HG03439 (cell line): Measurements from ENCODE around the gene SERP2.

Experiments
- ATAC-seq: cut with Tn5 transposase; IDR thresholded peaks from one replicate; pipeline ENCODE4 v1.9.1; 2021; ENCODE audit warnings: mild to moderate bottlenecking, moderate library complexity; ENCODE audit not compliant: unreplicated experiment

Gene SERP2

DNA sequence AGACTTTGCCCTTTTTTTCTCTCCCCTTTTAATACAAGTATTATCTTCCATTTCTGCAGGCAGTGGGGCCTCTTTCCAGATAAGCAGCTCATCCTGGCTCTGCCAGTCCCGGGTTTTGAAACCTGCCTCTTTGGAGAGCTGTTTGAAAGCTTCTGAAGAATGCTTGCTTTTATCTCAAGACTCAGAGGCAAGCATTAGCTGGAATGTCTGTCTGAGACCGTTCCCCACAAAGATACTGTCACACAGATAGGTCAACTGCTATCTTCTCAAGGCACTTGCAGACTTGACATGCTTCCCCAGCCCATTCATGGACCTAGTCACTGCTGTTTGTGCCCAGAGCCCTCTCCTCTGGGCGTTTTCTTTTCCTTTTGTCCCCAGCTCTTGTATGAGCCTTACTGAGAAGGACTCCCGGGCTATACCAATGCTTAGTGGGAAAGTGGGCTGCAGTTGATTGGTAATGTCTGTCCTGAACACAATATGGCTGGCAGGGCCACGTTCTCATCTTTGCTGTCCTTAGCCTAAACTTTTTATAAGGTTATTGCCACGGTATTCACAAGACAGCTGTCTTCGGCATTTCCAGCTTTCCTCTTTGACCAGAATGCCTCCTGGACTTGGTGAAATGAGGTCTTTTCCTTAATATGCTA lies 13.4 kb downstream of the SERP2 start:
- ATAC-seq: no peak

DNA sequence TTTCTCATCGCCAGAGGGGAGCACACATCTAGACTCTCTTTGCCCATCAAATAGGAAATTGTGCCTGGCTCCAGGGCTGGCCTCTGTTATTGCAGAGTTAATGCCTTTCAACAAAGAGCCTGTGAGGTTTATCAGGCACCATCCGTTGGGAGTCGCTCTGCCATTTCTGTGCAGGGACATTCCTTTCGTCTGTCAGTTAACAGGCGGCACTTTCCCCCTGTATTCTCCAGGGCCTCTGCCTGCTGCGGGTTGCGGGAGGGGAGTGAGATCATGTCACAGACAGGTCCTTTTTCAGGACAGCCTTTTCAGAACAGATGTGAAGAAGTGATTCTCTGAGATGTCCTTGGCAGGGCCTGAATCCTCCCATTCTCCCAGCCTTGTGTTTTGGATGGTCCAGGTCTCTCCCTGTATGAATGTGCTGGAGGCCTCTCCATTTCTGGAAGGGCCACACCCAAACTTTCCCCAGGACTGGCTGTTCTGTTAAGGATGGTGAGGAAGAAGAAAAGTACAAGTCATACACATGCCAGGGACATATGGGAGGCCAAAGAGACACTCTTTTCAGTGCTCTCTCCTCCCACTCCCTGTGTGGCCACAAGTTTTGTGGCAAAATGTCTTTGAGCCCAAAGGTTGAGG lies 14.9 kb downstream of the SERP2 start:
- ATAC-seq: no peak

DNA sequence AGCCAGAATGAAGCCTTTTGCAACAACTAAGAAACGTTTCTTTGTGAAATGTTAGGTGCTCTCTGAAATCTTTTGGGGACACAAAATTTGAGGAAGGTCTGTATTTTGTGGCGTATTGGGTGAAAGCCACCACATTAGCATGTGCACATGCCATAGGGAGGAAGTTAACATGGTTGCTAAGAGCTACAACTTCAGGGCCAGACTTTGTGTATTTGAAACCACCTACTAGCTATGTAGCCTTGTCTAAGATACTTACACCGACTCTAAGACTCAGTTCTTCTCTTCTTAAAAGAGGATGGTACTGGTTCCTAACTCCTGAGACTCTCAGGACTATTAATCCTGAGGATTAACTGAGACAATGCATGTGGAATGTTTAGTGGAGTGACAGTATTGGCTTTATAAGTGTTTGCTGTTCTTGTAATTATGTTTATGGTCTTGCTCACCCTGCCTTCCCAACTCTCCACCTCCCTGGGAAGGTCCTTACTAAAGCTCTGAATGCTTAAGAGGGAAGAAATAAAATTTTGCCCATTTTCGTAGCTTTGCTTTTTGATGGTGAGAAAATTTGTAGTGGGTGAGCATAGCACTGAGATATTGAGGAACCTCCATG lies 15.5 kb downstream of the SERP2 start:
- ATAC-seq: no peak

DNA sequence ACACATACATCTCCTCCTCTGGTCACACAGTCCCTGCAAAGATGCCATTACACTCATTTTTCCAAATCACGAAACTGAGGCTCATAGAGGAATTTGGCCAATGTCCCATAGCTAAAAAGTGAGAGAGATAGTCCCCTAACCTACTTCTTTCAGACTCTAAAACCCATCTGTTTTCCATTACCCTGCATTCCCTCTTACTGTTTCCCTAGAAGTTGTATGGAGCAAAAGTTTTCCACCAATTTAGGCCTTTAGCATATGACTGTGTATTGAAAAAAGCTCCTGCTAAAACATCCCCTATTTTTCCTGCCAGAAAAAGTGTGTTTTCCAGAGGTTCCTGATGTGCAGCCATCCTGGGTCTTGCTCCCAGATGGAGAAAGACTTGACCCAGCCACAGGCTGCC lies 16.3 kb downstream of the SERP2 start:
- no peak for ATAC-seq

DNA sequence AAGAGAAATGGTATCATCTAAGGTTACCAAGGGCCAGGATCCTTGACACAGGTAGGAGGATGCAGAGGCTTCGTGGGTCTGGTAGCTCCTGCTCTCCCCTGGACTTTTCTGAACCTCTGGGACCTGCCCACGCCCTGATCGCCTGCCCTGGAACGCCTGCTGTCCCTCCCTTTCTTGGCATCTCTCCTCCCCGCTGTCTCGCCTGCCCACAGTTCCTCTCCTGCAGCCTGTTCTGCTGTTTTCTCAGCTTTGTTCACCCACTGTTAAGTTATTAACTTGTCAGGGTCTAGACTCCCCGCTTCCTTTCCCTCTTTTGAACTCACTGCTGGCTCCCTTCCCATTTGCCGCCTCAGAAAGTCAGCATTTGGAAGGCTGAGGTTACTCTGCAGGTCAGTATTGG lies 19.8 kb downstream of the SERP2 start:
- no peak for ATAC-seq

DNA sequence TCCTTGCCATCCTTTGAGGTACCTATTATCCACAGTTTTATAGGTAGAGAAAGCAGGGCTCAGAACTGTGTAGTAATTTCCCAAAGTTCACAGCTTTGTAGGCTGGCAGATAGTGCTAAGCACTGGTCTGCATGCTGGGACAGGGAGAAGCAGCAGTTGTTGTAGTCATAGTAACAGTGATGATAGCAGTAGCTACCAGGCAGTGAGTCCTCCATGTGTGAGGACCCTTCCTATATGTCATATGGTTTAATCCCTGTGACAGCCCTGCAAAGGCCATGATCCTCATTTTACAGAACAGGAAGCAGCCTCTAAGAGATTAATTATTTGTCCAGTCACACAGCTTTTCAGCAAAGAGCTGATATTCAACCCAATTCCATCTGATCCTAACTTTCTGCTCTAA lies 21.0 kb downstream of the SERP2 start:
- no peak for ATAC-seq

DNA sequence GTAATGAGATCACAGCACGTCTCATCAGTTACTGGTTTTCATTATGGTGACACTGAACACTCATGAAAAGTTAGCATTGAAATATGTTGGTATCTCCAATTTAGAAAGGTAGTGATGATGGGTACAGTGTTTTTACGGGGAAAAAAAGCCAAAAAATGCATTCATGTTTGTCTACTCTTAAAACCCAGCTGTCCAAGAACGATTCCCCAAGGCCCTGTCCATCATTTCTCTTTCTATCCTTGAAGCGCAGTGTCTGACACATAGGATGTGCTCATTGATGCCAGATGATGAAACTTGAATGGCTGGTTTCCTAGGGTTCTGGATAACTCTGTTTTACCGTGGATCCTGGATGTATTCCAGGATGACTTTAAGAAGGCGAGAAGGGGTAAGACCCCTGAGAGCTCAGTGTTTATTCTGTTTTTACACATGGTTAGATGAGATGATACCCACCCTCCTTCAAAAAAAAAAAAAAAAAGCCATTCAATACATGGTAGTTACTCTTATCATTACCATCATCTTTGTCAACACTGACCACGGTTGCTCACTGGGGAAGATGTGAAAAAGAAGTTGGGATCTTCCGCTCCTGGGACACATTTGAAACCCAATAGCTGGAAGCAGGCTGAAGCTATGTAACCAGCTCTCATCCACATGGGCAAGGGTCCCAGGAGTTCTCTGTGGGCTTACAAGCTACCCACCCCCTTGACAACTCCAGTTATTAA lies 22.5 kb downstream of the SERP2 start:
- no peak for ATAC-seq

DNA sequence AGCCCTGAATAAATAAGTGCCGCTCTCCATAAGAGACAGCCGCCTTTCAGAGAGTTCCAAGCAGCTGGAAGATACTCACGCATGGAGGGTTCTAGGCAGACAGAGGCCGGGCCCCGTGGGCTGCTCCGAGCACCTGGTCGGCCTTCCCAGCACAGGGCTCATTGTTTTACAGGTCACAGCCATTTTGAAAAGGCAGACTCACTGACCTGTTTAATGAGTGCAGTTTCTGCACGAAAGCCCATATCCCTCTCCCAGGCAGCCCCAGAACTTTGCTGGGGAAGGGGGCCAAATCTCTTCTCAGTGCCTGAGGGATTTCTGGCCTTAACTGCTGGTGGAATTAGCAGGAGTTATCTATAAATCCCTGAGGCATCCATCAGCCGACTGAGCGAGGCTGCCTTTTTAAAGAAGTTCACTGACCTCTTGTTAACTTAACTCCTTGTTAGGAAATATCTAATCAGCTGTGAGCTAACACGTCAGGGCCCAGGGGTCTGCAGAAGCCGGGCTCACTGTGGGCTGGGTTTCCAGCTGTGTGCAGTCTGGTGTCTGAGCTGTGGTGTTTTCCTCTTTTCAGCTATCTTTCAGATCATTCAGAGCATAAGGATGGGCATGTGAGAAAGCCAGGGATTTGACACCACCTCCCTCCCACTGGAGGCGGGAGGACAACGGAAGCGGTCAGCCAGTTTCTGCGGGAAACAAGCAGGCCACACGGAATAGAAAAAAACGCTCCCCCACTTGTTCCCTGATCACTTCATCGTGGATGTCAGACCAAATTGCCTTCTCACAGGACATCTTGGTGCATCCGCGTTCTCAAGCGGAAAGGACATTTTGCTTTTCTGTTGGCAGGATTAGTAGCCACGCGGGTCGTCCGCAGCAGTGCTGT lies 23.3 kb downstream of the SERP2 start:
- ATAC-seq: no peak

DNA sequence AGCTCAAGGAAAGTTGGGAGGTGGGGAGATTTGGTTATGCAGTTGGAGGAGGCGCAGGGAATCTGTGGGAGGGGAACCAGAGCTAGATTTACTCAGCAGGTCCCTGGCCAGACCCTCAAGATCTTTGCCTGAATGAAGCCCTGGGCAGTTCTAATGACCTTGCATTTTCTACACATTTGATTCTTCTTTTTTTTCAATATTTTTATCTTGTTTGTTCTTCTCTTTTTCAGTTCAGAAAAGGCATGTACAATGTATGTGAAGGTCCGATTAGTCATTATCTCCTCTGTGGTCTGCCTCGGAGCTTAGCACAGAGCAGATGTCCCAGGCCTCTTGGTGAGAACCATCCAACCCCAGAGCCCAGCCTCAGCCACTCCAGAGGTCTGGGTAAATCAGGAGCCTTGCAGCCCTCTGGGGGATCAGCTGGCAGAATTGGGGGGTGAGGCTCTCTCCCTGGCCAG lies 24.2 kb downstream of the SERP2 start:
- ATAC-seq: no peak

DNA sequence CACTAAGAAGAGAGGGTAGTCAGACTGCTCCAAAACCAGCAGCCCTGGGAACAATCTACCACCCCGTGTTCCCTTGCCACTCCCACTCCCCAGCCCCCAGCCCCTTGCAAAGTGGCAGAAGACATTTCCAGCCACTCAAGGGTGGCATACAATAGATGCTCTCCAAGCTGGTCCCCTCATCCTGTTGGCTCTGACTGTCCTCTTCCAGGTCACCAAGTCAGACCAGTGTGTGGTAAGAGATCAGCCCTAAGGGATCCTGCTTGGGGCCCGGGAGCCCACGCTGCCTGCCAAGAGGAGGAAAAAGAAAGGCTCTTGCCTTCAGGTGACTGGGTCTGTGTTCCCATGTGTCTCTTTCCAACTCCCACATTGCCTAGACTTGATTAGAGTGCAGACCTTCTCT lies 25.0 kb downstream of the SERP2 start:
- ATAC-seq: no peak

DNA sequence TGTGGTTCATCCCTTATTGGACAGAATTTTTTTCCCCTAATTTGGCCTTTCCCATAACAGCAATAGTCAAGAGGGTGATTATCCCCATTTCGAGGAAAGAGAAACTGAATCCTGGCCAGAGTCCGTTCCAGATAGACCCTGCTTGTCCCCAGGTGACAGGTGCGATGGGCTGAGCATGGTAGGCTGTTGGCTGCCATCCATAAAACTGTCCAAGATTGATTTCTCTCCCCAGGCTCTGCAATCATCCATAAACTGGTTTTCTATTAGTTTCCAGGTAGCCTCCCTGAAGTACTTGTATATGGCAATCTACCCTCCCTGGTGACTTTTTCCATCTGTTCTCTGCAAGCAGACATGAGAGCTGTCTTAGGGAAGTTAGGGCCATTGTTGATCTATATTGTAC lies 25.4 kb downstream of the SERP2 start:
- ATAC-seq: no peak

DNA sequence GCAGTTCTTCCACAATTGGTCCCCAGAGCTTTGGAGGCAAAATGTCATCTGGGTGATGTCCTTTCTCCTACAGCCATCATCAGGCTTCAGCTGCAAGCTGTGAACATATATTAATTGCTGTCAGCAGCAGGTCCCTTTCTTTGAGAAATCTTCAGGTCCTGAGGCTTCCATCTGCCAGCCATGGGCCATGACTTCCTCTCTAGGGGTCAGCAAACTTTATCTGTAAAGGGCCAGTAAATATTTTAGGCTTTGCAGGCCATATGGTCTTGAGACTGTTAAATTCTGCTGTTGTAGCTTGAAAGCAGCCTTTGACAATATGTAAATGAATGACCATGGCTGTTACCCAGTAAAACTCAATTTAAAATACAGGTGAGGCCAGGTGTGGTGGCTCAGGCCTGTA lies 27.1 kb downstream of the SERP2 start:
- no peak for ATAC-seq

DNA sequence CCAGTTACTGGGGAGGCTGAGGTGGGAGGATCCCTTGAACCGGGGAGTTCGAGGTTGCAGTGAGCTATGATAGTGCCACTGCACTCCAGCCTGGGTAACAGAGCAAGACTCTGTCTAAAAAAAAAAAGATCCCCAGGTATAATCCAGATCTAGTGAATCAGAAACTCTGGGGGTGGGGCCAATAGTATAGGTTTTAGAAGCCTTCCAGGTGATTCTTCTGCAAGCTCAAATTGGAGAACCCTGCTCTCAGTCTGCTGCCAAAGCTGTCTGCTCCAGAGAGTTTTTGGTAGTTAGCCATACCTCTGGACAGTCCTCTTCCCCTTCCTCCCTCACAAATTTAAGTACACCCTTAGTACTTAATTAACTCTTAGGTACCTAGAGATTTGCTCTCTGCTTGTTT lies 28.0 kb downstream of the SERP2 start:
- ATAC-seq: no peak

DNA sequence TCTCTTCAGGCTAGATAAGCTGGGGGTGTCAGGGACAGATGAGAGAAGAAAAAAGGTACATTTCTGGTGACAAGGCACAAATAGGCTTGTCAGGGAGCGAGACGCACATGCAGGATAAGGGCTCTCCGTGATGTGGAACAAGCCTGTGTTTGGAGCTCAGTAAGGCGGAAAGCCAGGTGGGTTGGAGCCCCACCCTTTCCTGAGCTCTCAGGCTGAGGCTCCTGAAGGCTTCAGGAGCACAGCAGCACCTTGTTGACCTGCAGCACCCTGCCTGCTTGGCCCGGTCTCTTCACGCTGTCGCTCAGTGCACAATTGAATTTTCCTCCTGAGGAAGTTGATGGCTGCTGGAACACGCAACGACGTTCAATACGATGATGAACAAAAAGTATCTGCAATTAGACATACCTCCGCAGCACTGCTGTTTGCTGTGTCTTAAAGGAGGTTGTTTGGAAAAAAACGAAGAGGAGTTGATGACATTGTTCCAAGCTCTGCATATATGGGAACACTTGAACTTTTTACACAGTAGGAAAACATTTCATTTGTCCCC lies 29.3 kb downstream of the SERP2 start:
- ATAC-seq: no peak

DNA sequence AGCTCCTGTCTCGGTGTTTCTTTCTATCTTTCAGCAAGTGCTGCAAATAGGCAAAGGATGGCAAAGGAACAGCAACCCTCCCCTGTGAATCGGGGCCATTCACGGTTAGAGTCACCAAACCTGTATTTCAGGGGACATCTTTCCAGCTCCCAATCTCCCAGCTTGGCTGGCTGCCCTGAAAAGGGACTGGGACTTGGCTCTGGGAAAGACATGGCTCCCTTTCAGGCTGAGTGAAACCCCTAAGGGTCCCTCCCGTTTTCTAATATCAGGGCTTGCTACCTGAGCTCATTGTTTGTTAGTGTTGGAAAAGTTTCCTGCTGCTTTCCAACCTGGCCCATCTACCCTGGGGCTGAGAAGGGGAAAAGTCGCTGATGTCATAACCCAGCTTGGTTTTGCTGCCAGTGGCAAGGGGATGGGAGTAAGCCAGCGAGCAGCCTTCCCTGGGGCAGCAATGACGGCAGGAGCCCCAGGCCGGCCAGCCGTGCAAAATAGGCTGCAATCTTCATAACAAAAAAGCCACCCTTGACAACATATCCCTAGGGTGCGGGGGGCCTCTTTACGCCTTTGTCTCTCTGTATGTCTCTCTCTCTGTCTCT lies 29.9 kb downstream of the SERP2 start:
- ATAC-seq: no peak

DNA sequence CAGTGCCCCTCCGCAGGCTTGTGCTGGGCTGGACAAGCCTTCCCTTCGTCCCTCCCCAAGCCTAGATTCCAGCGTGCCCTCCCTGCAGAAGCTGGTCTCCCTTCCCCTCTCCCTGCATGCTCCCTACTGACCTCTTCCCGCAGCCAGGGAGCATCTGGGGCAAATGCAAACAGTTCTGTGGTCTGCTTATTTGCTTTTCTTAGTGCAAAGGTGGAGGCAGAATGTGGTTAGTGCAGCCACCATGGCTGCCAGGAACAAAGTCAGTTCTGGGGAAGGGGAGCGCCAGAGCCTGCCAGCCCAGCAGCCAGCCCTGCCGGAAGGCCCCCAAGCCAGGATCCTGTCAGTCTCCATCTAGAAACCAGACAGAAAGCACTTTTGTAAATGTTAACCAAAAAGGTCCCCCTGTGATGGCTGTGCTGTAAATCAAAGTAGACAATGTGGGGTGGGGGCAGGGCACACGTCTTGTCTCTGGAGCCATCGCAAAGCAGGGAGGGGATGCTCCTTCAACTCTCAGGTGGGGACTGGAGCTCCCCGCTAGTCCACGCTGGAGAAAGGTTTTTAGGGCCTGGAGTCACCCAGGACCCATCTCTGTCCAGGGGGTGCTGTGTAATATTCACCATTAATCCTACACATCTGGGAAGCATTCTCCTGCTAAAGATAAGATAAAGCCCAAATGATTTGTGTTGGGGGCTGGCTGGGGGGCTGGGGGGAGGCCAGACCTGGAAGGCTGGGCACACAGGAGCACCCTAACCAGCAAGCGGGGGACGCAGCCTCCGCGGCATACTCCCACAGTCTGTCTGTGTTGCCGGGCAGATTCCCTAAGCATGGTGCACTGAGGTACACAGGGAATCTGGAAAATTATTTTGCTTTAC lies 30.9 kb downstream of the SERP2 start:
- ATAC-seq: no peak

DNA sequence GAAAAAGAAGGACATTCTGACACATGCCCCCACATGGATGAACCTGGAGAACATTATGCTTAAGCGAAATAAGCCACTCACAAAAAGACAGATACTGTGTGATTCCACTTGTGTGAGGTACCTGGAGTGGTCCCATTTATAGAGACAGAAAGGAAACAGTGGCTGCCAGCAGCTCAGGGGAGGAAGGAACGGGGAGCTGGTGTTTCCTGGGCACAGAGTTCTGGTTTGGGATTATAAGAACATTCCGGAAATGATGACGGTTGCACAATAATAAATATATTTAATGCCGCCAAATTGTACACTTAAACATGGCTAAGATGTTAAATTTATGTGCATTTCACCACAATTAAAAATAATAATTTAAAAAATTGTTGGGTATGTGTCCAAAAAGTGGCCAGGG lies 33.0 kb downstream of the SERP2 start:
- ATAC-seq: no peak

DNA sequence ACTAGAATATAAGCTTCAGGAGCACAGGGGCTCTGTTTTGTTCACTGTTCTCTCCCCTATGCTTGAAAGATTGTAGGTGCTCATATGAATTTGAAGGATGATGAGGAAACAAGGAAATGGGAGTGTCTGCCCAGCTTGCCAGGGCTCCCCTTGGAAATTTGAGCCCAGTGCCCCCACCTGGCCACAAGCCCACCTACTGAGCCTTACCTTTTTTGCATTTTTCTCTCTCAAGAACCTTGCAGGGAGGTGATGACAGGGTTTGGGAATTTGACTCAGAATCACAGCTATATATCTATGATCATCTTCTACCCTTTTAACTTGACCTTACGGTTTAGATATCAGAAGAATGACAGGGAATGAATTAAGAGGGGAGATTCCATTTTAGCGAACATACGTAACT lies 33.8 kb downstream of the SERP2 start:
- ATAC-seq: no peak

DNA sequence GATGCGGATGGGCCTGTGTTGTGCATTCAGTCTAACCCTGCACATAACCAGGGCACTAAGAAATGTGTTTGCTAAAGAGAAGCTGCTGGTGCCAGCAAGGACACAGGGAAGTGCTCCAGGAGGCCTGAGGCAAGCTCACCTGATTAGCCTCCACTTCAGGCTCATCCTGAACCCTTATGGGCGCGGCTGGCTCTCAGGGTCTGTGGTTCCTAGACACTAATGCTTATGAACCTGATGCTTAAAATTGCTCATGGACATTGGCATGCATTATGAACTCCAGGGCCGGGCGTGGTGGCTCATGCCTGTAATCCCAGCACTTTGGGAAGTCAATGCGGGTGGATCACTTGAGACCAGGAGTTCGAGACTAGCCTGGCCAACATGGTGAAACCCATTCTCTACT lies 34.3 kb downstream of the SERP2 start:
- ATAC-seq: no peak
